Activated T-helper 1 cell treated with anti-CD3 and anti-CD28 coated beads, Interleukin-12 subunit alpha, Interleukin-12 subunit beta, Interleukin-2, Interleukin-4 antibody, amounts not matched to agents 30 ng/mL and 10 ng/mL and 1 ng/mL, durations not matched to agents 14 hours and 24 hours and 36 hours (primary cell): Measurements from ENCODE around the gene FUS. TPM values are rescaled to one million over a fixed set of nuclear protein-coding genes. Genes with fewer than 3 reads are reported as not detected.
"Not testable (repeated sequence)": the region's sequence is repeated elsewhere in the genome, so short reads cannot be mapped to it uniquely, and the experiment has no call there.

Experiments used
- DNase-seq: peaks from one replicate; pipeline ENCODE4 v3.0.0; 2021; ENCODE audit warnings: low spot score
- H3K27ac Mint-ChIP-seq: one replicate; pipeline ENCODE4 v1.8.0; 2021; ENCODE audit warnings: mild to moderate bottlenecking, mixed read lengths
- H3K27me3 Mint-ChIP-seq: one replicate; pipeline ENCODE4 v1.8.0; 2022; ENCODE audit warnings: mild to moderate bottlenecking, moderate library complexity, mixed read lengths; ENCODE audit not compliant: insufficient read depth
- H3K36me3 Mint-ChIP-seq: one replicate; pipeline ENCODE4 v1.8.0; 2021; ENCODE audit warnings: low read depth, mixed read lengths
- H3K4me1 Mint-ChIP-seq: one replicate; pipeline ENCODE4 v1.8.0; 2021; ENCODE audit warnings: low read depth, mixed read lengths
- H3K4me3 Mint-ChIP-seq: one replicate; pipeline ENCODE4 v1.8.0; 2021; ENCODE audit warnings: mild to moderate bottlenecking, moderate library complexity, mixed read lengths
- H3K9me3 Mint-ChIP-seq: one replicate; pipeline ENCODE4 v1.8.0; 2021; ENCODE audit warnings: mixed read lengths
- intact Hi-C: fragments of 100-400 bp; cut with micrococcal nuclease; formaldehyde crosslinking; loops from one replicate; pipeline ENCODE4 v1.15.1; 2024
- total RNA-seq: library from RNA; stranded (reverse); gene quantifications from 2 replicates; pipeline ENCODE4 v1.2.3, GENCODE V29; 2022

Gene FUS
- total RNA-seq, 1 donor from 2014 or later: 950 TPM

- H3K9me3 Mint-ChIP-seq: no peaks in the 10 kb centered on the region
- no peaks in the 10 kb centered on the region for H3K27me3 Mint-ChIP-seq
- H3K27ac Mint-ChIP-seq: peak overlapping the region; percentile 40
- peaks cover 66% of the 10 kb centered on the region for H3K36me3 Mint-ChIP-seq
- no peak overlapping the region for H3K4me3 Mint-ChIP-seq
- DNase-seq: no peak
- intact Hi-C loops: no loop called here
- H3K4me1 Mint-ChIP-seq: peaks cover 51% of the 10 kb centered on the region
Observed at GRCh38 chr16:31192856-31193642, 13.1 kb downstream of the FUS start.

GRCh38 chr16:31193874-31194273 is 13.9 kb downstream of the FUS start:
- Mint-ChIP-seq H3K9me3 (no peaks in the 10 kb centered on the region), H3K27ac (peak overlapping the region; percentile 49), H3K27me3 (no peaks in the 10 kb centered on the region), H3K36me3 (peaks cover 60% of the 10 kb centered on the region), H3K4me1 (peaks cover 51% of the 10 kb centered on the region), H3K4me3 (no peak overlapping the region)
- no peak for DNase-seq
- intact Hi-C loops: no loop called here

- Mint-ChIP-seq H3K27me3 (no peaks in the 10 kb centered on the region), H3K9me3 (no peaks in the 10 kb centered on the region), H3K27ac (peak overlapping the region; percentile 36), H3K4me3 (no peak overlapping the region), H3K4me1 (peaks cover 51% of the 10 kb centered on the region), H3K36me3 (peaks cover 56% of the 10 kb centered on the region)
- intact Hi-C loops: no loop called here
- DNase-seq: no peak
Observed at GRCh38 chr16:31194898-31195297, 15.0 kb downstream of the FUS start.

- intact Hi-C loops, H3K27me3 Mint-ChIP-seq, H3K9me3 Mint-ChIP-seq, DNase-seq, H3K4me3 Mint-ChIP-seq: not testable (repeated sequence)
- H3K27ac Mint-ChIP-seq: peak overlapping the region; percentile 65
- H3K4me1 Mint-ChIP-seq: peaks cover 47% of the 10 kb centered on the region
- peaks cover 48% of the 10 kb centered on the region for H3K36me3 Mint-ChIP-seq
Observed at GRCh38 chr16:31195861-31196260, 15.9 kb downstream of the FUS start.

- Mint-ChIP-seq H3K4me1 (peaks cover 47% of the 10 kb centered on the region), H3K27me3 (no peaks in the 10 kb centered on the region), H3K9me3 (no peaks in the 10 kb centered on the region), H3K4me3 (no peak overlapping the region), H3K27ac (peak overlapping the region; percentile 65), H3K36me3 (peaks cover 46% of the 10 kb centered on the region)
- no peak for DNase-seq
- intact Hi-C loops: no loop called here
Observed at GRCh38 chr16:31196324-31197088, 16.6 kb downstream of the FUS start.

- Mint-ChIP-seq H3K27ac (peak overlapping the region; percentile 73), H3K4me3 (no peak overlapping the region), H3K9me3 (no peaks in the 10 kb centered on the region), H3K27me3 (no peaks in the 10 kb centered on the region), H3K4me1 (peaks cover 45% of the 10 kb centered on the region), H3K36me3 (peaks cover 32% of the 10 kb centered on the region)
- intact Hi-C loops: no loop called here
- DNase-seq: no peak
Observed at GRCh38 chr16:31198207-31198882, 18.4 kb downstream of the FUS start.

GRCh38 chr16:31199430-31200041 is 19.6 kb downstream of the FUS start:
- H3K27ac Mint-ChIP-seq: peak overlapping the region; percentile 10
- DNase-seq: no peak
- H3K27me3 Mint-ChIP-seq: no peaks in the 10 kb centered on the region
- peaks cover 31% of the 10 kb centered on the region for H3K36me3 Mint-ChIP-seq
- H3K4me1 Mint-ChIP-seq: peaks cover 50% of the 10 kb centered on the region
- intact Hi-C loops: loop anchor here (1.0 to 5.0 kb wide), 6 partner anchors 17 to 668 kb away; partner anchors contain the start of genes ITGAX and PYDC1
- no peaks in the 10 kb centered on the region for H3K9me3 Mint-ChIP-seq
- H3K4me3 Mint-ChIP-seq: peak overlapping the region; percentile 0

GRCh38 chr16:31200111-31200510 is 20.2 kb downstream of the FUS start:
- Mint-ChIP-seq H3K4me1 (peaks cover 55% of the 10 kb centered on the region), H3K36me3 (peaks cover 27% of the 10 kb centered on the region)
- intact Hi-C loops: loop anchor here (1.0 to 5.0 kb wide), 6 partner anchors 17 to 667 kb away; partner anchors contain the start of genes ITGAX and PYDC1

GRCh38 chr16:31200821-31201568 is 21.1 kb downstream of the FUS start:
- peaks cover 23% of the 10 kb centered on the region for H3K36me3 Mint-ChIP-seq
- intact Hi-C loops: loop anchor here (1.0 to 5.0 kb wide), 8 partner anchors 16 to 666 kb away; partner anchors contain the start of genes ITGAX and PYDC1
- no peaks in the 10 kb centered on the region for H3K27me3 Mint-ChIP-seq
- peaks cover 55% of the 10 kb centered on the region for H3K4me1 Mint-ChIP-seq
- peak; percentile 49 for DNase-seq
- peak overlapping the region; percentile 85 for H3K4me3 Mint-ChIP-seq
- H3K27ac Mint-ChIP-seq: peak overlapping the region; percentile 33
- no peaks in the 10 kb centered on the region for H3K9me3 Mint-ChIP-seq

More at GRCh38 chr16:31200111-31200510, 20.2 kb downstream of the FUS start:
- H3K27ac Mint-ChIP-seq, H3K27me3 Mint-ChIP-seq, H3K9me3 Mint-ChIP-seq, DNase-seq: not testable (repeated sequence)
- peak overlapping the region; percentile 1 for H3K4me3 Mint-ChIP-seq

- Mint-ChIP-seq H3K27ac (peak overlapping the region; percentile 80), H3K27me3 (peaks cover 4% of the 10 kb centered on the region), H3K9me3 (no peaks in the 10 kb centered on the region), H3K4me1 (peaks cover 55% of the 10 kb centered on the region), H3K36me3 (peaks cover 17% of the 10 kb centered on the region), H3K4me3 (peak overlapping the region; percentile 85)
- peak; percentile 37 for DNase-seq
- intact Hi-C loops: loop anchor here (1.0 to 5.0 kb wide), 7 partner anchors 15 to 666 kb away; partner anchors contain the start of genes ITGAX and PYDC1
Observed at GRCh38 chr16:31201582-31202413, 21.9 kb downstream of the FUS start.
